A549 (cell line): ENCODE data around the gene TIGD3. TPM values are rescaled to one million over a fixed set of nuclear protein-coding genes. Genes with fewer than 3 reads are reported as not detected.

Experiments
- ATAC-seq, 2 experiments: fragments of 200-7000 bp in 1 of 2; fragments of >200 bp in 1 of 2; cut with Nextera tagmentation in 1 of 2; cut with Tn5 transposase in 1 of 2; 3 replicates each; pipeline versions ENCODE4 v1.8.0 to v1.9.1; 2018 to 2020; ENCODE audit warnings: mild to moderate bottlenecking in 1 of 2, moderate library complexity in 1 of 2
- CTCF ChIA-PET: fragments of 300-600 bp; sonication (Branson Sonifier 250); formaldehyde crosslinking; extraction: SDS; loops from one replicate; lab custom pipeline; 2021; ENCODE audit warnings: antibody characterized with exemption, inconsistent platforms; lab: Yijun Ruan, JAX
- POLR2A ChIA-PET: fragments of 350-600 bp; formaldehyde crosslinking; extraction: SDS; loops from one replicate; lab custom pipeline; 2021; ENCODE audit warnings: antibody characterized with exemption, inconsistent platforms; lab: Yijun Ruan, JAX
- DNase-seq, 2 experiments: peaks; one replicate each; pipeline versions ENCODE4 v3.0.0 to v3.0.0-alpha.2; 2011 to 2016; ENCODE audit warnings: low read depth in 1 of 2, low spot score in 1 of 2
- FAIRE-seq: peaks from 2 replicates; lab custom pipeline; 2011; peaks lifted over from hg19 to GRCh38; lab: Jason Lieb, UNC
- H3K27ac ChIP-seq, 2 experiments: fragments of >200 bp; sonication (Bioruptor Twin); formaldehyde crosslinking; 3 replicates each; pipeline ENCODE4 v1.5.1; 2016 to 2017
- H3K4me1 ChIP-seq: fragments of >200 bp; sonication (Bioruptor Twin); formaldehyde crosslinking; 3 replicates; pipeline ENCODE4 v1.6.1; 2016
- H3K4me2 ChIP-seq: fragments of >200 bp; sonication (Bioruptor Twin); formaldehyde crosslinking; 3 replicates; pipeline ENCODE4 v1.6.1; 2016
- H3K4me3 ChIP-seq: fragments of >200 bp; sonication (Bioruptor Twin); formaldehyde crosslinking; 3 replicates; pipeline ENCODE4 v1.5.1; 2016
- H3K9me3 ChIP-seq: fragments of >200 bp; sonication (Bioruptor Twin); formaldehyde crosslinking; 3 replicates; pipeline ENCODE4 v1.6.1; 2016
- BHLHE40 ChIP-seq: IDR thresholded peaks from 2 replicates; pipeline ENCODE4 v1.6.1; 2012; ENCODE audit warnings: low read depth, low read length, inconsistent platforms
- CBX2 ChIP-seq: fragments of 200-600 bp; sonication (generic); IDR thresholded peaks from 2 replicates; pipeline ENCODE4 v1.6.1; 2016; ENCODE audit warnings: low read depth, mild to moderate bottlenecking, borderline replicate concordance
- CHD2 ChIP-seq: fragments of 150-350 bp; IDR thresholded peaks from 2 replicates; pipeline ENCODE4 v1.6.1; 2014; ENCODE audit warnings: low read length; ENCODE audit not compliant: partially characterized antibody
- CHD4 ChIP-seq: fragments of 200-600 bp; sonication (generic); IDR thresholded peaks from 2 replicates; pipeline ENCODE4 v1.6.1; 2016; ENCODE audit warnings: antibody characterized with exemption, mild to moderate bottlenecking, borderline replicate concordance
- EHF ChIP-seq: fragments of 250-450 bp; sonication (Bioruptor Pico); IDR thresholded peaks from 2 replicates; pipeline ENCODE4 v1.5.0; 2020; ENCODE audit warnings: mild to moderate bottlenecking
- EHMT2 ChIP-seq: fragments of 200-600 bp; sonication (generic); IDR thresholded peaks from 2 replicates; pipeline ENCODE4 v1.6.1; 2016; ENCODE audit warnings: antibody characterized with exemption, low read depth, mild to moderate bottlenecking, moderate library complexity
- EP300 ChIP-seq, 2 experiments: fragments of >200 bp; sonication (Bioruptor Twin); formaldehyde crosslinking; IDR thresholded peaks; 2 replicates in 1 of 2; 3 replicates in 1 of 2; pipeline ENCODE4 v1.6.1; 2016 to 2017
- ESRRA ChIP-seq: fragments of 150-350 bp; IDR thresholded peaks from 2 replicates; pipeline ENCODE4 v1.6.1; 2014; ENCODE audit warnings: mild to moderate bottlenecking, low read length, borderline replicate concordance
- FOXS1 ChIP-seq: fragments of 250-450 bp; sonication (Bioruptor Pico); IDR thresholded peaks from 2 replicates; pipeline ENCODE4 v1.5.0; 2020; ENCODE audit warnings: mild to moderate bottlenecking, moderate library complexity
- HOXA7 ChIP-seq: fragments of 250-450 bp; sonication (Bioruptor Pico); IDR thresholded peaks from 2 replicates; pipeline ENCODE4 v1.5.0; 2020; ENCODE audit warnings: mild to moderate bottlenecking, moderate library complexity
- HOXB13 ChIP-seq: fragments of 250-450 bp; sonication (Bioruptor Pico); IDR thresholded peaks from 2 replicates; pipeline ENCODE4 v1.5.0; 2020; ENCODE audit warnings: low read depth, mild to moderate bottlenecking, moderate library complexity
- HOXB5 ChIP-seq: fragments of 250-450 bp; sonication (Bioruptor Pico); IDR thresholded peaks from 2 replicates; pipeline ENCODE4 v1.5.0; 2020; ENCODE audit warnings: mild to moderate bottlenecking, moderate library complexity
- JUNB ChIP-seq: fragments of >200 bp; sonication (Bioruptor Twin); formaldehyde crosslinking; IDR thresholded peaks from 2 replicates; pipeline ENCODE4 v1.6.1; 2016
- MAFK ChIP-seq: fragments of 450-650 bp; IDR thresholded peaks from 2 replicates; pipeline ENCODE4 v1.6.1; 2014; ENCODE audit not compliant: partially characterized antibody
- MYC ChIP-seq: IDR thresholded peaks from 2 replicates; pipeline ENCODE4 v1.6.1; 2012; ENCODE audit warnings: mild to moderate bottlenecking, inconsistent platforms, low read length, improper control_type of control experiment, borderline replicate concordance
- NFE2L2 ChIP-seq: fragments of 150-350 bp; conservative IDR thresholded peaks from 2 replicates; pipeline ENCODE4 v1.6.1; 2014; ENCODE audit warnings: low read length
- NR3C1 ChIP-seq: fragments of >200 bp; sonication (Bioruptor Twin); formaldehyde crosslinking; IDR thresholded peaks from 3 replicates; pipeline ENCODE4 v1.6.1; 2017
- POLR2A ChIP-seq: IDR thresholded peaks from 2 replicates; pipeline ENCODE4 v1.6.1; 2012; ENCODE audit warnings: mild to moderate bottlenecking, low read length
- POLR2AphosphoS2 ChIP-seq: conservative IDR thresholded peaks from 2 replicates; pipeline ENCODE4 v1.6.1; 2012; ENCODE audit warnings: low read length, improper control_type of control experiment, inconsistent platforms
- RARB ChIP-seq: fragments of 250-450 bp; sonication (Bioruptor Pico); IDR thresholded peaks from 2 replicates; pipeline ENCODE4 v1.8.0; 2021; ENCODE audit warnings: mild to moderate bottlenecking, moderate library complexity
- RCOR1 ChIP-seq: fragments of 150-350 bp; IDR thresholded peaks from 2 replicates; pipeline ENCODE4 v1.6.1; 2014; ENCODE audit warnings: antibody characterized with exemption, low read length, low read depth
- SREBF2 ChIP-seq: fragments of 450-650 bp; IDR thresholded peaks from 2 replicates; pipeline ENCODE4 v1.6.1; 2014; ENCODE audit warnings: mild to moderate bottlenecking, moderate library complexity
- TFCP2L1 ChIP-seq: fragments of 250-450 bp; sonication (Bioruptor Pico); IDR thresholded peaks from 2 replicates; pipeline ENCODE4 v1.5.0; 2021; ENCODE audit warnings: mild to moderate bottlenecking
- TP53 ChIP-seq: fragments of 250-450 bp; sonication (Bioruptor Pico); IDR thresholded peaks from 2 replicates; pipeline ENCODE4 v1.5.0; 2021; ENCODE audit warnings: mild to moderate bottlenecking, moderate library complexity
- ZSCAN20 ChIP-seq: fragments of 250-450 bp; sonication (Bioruptor Pico); IDR thresholded peaks from 2 replicates; pipeline ENCODE4 v1.8.0; 2022; ENCODE audit warnings: mild to moderate bottlenecking, moderate library complexity
- WGBS: methylation state at CpG from one replicate; pipeline ENCODE4 v1.1.6; 2017; ENCODE audit errors: missing lambda C conversion rate; 5-methylcytosine and 5-hydroxymethylcytosine counted together
- polyA plus RNA-seq, 4 experiments: library from polyadenylated mRNA; depleted of rRNA in 3 of 4; stranded (reverse); fragments of >200 nt; fragmentation: RNase III in 1 of 4; extraction: RNeasy Plus Mini Kit Qiagen cat#74134 plus additional on column Dnase treatment in 1 of 4; gene quantifications; 2 replicates in 3 of 4; 3 replicates in 1 of 4; pipeline ENCODE4 v1.2.3, GENCODE V29; 2011 to 2017
- TF ChIP-seq, protein P1 (sequence below): IDR thresholded peaks from 2 replicates; pipeline ENCODE4 v1.6.1; 2012
- TF ChIP-seq, protein P2 (sequence below): fragments of 150-350 bp; IDR thresholded peaks from 2 replicates; pipeline ENCODE4 v1.6.1; 2014; ENCODE audit warnings: low read depth, mild to moderate bottlenecking, low read length
- TF ChIP-seq, protein P3 (sequence below): fragments of 250-450 bp; sonication (Bioruptor Pico); IDR thresholded peaks from 2 replicates; pipeline ENCODE4 v1.5.0; 2021; ENCODE audit warnings: mild to moderate bottlenecking, moderate library complexity, borderline replicate concordance

The TIGD3 gene
- polyA plus RNA-seq, 2 of the 4 experiments (the other 2 are of a cell fraction), result 0.37 to 0.66 TPM

DNA sequence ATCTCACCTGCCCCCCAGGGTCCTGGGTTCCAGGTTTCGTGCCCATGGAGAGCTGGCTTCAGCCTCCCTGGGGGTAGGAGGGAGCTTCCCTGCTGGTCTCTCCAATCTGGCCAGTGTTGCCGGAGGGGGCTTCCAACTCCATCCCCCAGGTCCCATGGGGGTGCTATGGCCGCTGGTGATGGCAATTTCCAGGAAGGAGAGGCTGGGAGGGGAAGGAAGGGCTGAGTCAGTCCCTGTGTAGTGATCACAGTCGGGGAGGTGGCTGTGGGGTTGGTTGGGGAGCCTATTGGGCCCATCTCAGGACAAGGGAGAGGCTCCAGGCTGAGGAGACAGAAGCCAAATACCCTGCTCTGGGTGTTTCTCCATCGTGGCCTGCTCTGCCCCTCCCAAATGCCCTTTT is 45.5 kb upstream of the TIGD3 start:
- no peak for TF ChIP-seq ESRRA
- no peak for TF ChIP-seq HOXA7
- TF ChIP-seq, protein P1, sequence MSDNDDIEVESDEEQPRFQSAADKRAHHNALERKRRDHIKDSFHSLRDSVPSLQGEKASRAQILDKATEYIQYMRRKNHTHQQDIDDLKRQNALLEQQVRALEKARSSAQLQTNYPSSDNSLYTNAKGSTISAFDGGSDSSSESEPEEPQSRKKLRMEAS, result no peak
- TF ChIP-seq MAFK, result no peak
- TF ChIP-seq EHMT2, result no peak
- TF ChIP-seq EP300 (IDR thresholded peaks at IDR 0.05), result no peak
- no peak for TF ChIP-seq RCOR1
- no peak for TF ChIP-seq CHD4
- no peak for TF ChIP-seq NR3C1
- no peak for TF ChIP-seq CHD2
- no peak for TF ChIP-seq NFE2L2
- no peak for TF ChIP-seq CBX2
- Histone ChIP-seq H3K4me1 (peaks cover 58% of the 10 kb centered on the region), H3K4me2 (peak overlapping the region; percentile 31; the same call in 1 of the 3 replicates), H3K4me3 (no peak overlapping the region), H3K9me3 (no peaks in the 10 kb centered on the region), H3K27ac (peak overlapping the region; percentile 24 to 71; a peak in 4 of 6 replicates)
- CTCF ChIA-PET, result interaction anchor here (76.3 to 78.3 kb wide), 2 partner anchors 7 to 28 kb away, joined by 3090 read pairs; partner anchors contain the start of genes CDC42EP2, DPF2, POLA2 and TIGD3
- 80% methylated on average over 5 of the region's 5 CpGs for WGBS
- FAIRE-seq (no peak), DNase-seq (no peak), ATAC-seq (no peak)
- POLR2A ChIA-PET, result no interaction called here

DNA sequence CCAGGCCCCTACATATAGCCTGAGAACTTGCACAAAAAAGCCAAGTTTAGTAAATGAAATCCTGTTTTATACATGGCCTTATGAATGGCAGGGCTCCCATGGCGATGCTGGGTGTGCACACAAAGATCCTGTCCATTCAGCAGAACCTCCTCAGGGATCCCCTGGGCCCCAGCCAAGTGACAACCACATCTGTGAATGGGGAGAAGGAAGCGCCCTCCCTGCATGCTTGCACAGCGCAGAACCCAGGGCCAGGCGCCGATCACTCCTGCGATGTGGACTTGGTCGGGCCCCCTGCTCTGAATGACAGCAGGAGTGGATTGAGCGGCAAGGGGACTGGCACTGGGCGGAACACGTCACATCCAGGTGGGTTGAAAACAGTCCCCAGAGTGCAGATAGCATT is 44.3 kb upstream of the TIGD3 start:
- POLR2A ChIA-PET, result interaction anchor here (0.9 kb wide), 1 partner anchor 23 kb away, joined by 4 read pairs; the partner anchor contains the start of gene DPF2
- CTCF ChIA-PET, result interaction anchor here (76.3 to 78.3 kb wide), 2 partner anchors 5 to 30 kb away, joined by 3090 read pairs; partner anchors contain the start of genes CDC42EP2, DPF2, POLA2 and TIGD3
- WGBS, result 95% methylated on average over 10 of the region's 10 CpGs
- DNase-seq, result no peak
- Histone ChIP-seq H3K4me2 (peak overlapping the region; percentile 41; the same call in 2 of the 3 replicates), H3K27ac (peak overlapping the region; percentile 56 to 71; a peak in 5 of 6 replicates), H3K4me3 (no peak overlapping the region), H3K9me3 (no peaks in the 10 kb centered on the region), H3K4me1 (peaks cover 62% of the 10 kb centered on the region)
- no peak for ATAC-seq
- no peak for FAIRE-seq
- TF ChIP-seq HOXB13 (no peak), MAFK (peak; percentile 16)

DNA sequence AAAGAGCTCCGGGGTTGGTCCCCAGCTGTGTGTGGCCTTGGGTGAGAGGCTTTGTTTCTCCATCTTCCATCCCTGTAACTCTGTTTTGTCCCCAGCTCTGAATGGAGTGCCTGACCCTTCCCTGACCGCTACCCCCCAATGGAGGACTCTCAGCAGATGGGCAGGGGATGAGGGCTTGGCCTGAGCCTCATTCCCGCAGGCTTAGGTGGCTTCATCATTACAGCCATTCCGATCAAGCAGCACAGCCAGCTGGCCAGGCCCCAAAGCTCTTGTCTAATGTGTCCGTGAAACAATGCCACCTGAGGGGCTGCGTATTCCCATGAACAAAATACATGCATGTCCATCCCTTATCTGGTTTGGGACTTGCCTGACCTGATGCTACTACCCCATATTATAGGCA is 43.8 kb upstream of the TIGD3 start:
- ChIA-PET POLR2A (interaction anchor here (0.9 to 1.2 kb wide), 3 partner anchors 19 to 36 kb away, joined by 3 to 4 read pairs (median 4); partner anchors contain the start of gene DPF2), CTCF (interaction anchor here (76.3 to 78.3 kb wide), 2 partner anchors 5 to 30 kb away, joined by 3090 read pairs; partner anchors contain the start of genes CDC42EP2, DPF2, POLA2 and TIGD3)
- Histone ChIP-seq H3K9me3 (no peaks in the 10 kb centered on the region), H3K4me3 (no peak overlapping the region), H3K4me1 (peaks cover 56% of the 10 kb centered on the region), H3K27ac (peak overlapping the region; percentile 56 to 71; a peak in 5 of 6 replicates), H3K4me2 (peak overlapping the region; percentile 41)
- FAIRE-seq (no peak), DNase-seq (no peak), ATAC-seq (no peak)
- TF ChIP-seq CBX2 (no peak), BHLHE40 (no peak), SREBF2 (no peak), MYC (no peak), HOXB5 (CRISPR knock-in tag) (no peak), FOXS1 (no peak), ZSCAN20 (CRISPR knock-in tag) (no peak), RARB (CRISPR knock-in tag) (no peak), POLR2AphosphoS2 (no peak), POLR2A (no peak), JUNB (no peak), TFCP2L1 (no peak), EHF (CRISPR knock-in tag) (no peak), TP53 (no peak)
- TF ChIP-seq, protein P1, result no peak
- TF ChIP-seq, protein P2, sequence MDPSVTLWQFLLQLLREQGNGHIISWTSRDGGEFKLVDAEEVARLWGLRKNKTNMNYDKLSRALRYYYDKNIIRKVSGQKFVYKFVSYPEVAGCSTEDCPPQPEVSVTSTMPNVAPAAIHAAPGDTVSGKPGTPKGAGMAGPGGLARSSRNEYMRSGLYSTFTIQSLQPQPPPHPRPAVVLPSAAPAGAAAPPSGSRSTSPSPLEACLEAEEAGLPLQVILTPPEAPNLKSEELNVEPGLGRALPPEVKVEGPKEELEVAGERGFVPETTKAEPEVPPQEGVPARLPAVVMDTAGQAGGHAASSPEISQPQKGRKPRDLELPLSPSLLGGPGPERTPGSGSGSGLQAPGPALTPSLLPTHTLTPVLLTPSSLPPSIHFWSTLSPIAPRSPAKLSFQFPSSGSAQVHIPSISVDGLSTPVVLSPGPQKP, result no peak
- TF ChIP-seq, protein P3, sequence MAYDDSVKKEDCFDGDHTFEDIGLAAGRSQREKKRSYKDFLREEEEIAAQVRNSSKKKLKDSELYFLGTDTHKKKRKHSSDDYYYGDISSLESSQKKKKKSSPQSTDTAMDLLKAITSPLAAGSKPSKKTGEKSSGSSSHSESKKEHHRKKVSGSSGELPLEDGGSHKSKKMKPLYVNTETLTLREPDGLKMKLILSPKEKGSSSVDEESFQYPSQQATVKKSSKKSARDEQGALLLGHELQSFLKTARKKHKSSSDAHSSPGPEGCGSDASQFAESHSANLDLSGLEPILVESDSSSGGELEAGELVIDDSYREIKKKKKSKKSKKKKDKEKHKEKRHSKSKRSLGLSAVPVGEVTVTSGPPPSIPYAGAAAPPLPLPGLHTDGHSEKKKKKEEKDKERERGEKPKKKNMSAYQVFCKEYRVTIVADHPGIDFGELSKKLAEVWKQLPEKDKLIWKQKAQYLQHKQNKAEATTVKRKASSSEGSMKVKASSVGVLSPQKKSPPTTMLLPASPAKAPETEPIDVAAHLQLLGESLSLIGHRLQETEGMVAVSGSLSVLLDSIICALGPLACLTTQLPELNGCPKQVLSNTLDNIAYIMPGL (CRISPR knock-in tag), result no peak
- WGBS, result 84% methylated on average over 5 of the region's 6 CpGs
